Pancreas (tissue), 10 donors: ENCODE results near the gene JAKMIP1. TPM values are rescaled to one million over a fixed set of nuclear protein-coding genes. Genes with fewer than 3 reads are reported as not detected.

Experiments used
- ATAC-seq, 4 donors: fragments of 200-7000 bp; cut with Tn5 transposase; one replicate each; pipeline versions ENCODE4 v1.8.0 to v1.9.1; 2020; ENCODE audit warnings: mild to moderate bottlenecking in 4 of 4, moderate library complexity in 4 of 4
- DNase-seq, 6 donors: peaks; one replicate each; pipeline ENCODE4 v3.0.0-alpha.2; 2020
- FAIRE-seq: peaks from 2 replicates; lab custom pipeline; 2012; peaks lifted over from hg19 to GRCh38; lab: Jason Lieb, UNC
- H3K27ac ChIP-seq, 4 donors: fragments of 200-600 bp; sonication (generic); 1 replicate in 3 of 4; 2 replicates in 1 of 4; pipeline versions ENCODE4 v1.5.0 to v1.8.0; 2020
- H3K27me3 ChIP-seq, 4 donors: fragments of 200-600 bp; one replicate each; pipeline ENCODE4 v1.8.0; 2021
- H3K36me3 ChIP-seq, 3 donors: fragments of 200-600 bp; sonication (generic) in 1 of 3; one replicate each; pipeline versions ENCODE4 v1.5.0 to v1.8.0; 2020 to 2021
- H3K4me1 ChIP-seq, 3 donors: fragments of 200-600 bp; one replicate each; pipeline ENCODE4 v1.8.0; 2021
- H3K4me3 ChIP-seq, 4 donors: fragments of 200-600 bp; sonication (generic) in 2 of 4; one replicate each; pipeline versions ENCODE4 v1.5.0 to v1.8.0; 2020 to 2021
- H3K9me3 ChIP-seq, 4 donors: fragments of 200-600 bp; one replicate each; pipeline ENCODE4 v1.8.0; 2021
- WGBS, 2 donors: extraction: QIAGEN DNeasy Blood & Tissue Kit; methylation state at CpG; one replicate each; pipeline ENCODE4 v1.1.7; 2013; 5-methylcytosine and 5-hydroxymethylcytosine counted together
- intact Hi-C, 3 donors: fragments of 100-400 bp; cut with DNase I; formaldehyde crosslinking; loops; one replicate each; pipeline versions ENCODE4 v1.11.1 to v1.14.2; 2022
- polyA plus RNA-seq, 2 donors: library from polyadenylated mRNA; stranded (reverse); fragments of 200-250 nt; gene quantifications; one replicate each; pipeline ENCODE4 v1.2.3, GENCODE V29; 2013
- total RNA-seq, 6 donors: library from RNA; stranded (reverse); fragmentation: NEBNext Ultra II Directional in 4 of 6; extraction: Animal tissue kit (Norgen Biotek cat#: 25700) in 4 of 6; gene quantifications; one replicate each; pipeline versions ENCODE4 v1.2.1 to v1.2.4, GENCODE V29; 2021 to 2023
- TF ChIP-seq, protein P1 (sequence below), 4 donors: fragments of 200-600 bp; sonication (generic) in 3 of 4; IDR thresholded peaks; one replicate each; pipeline versions ENCODE4 v1.5.0 to v1.8.0; 2021; ENCODE audit warnings: antibody characterized with exemption in 4 of 4
- donor health status: healthy with polysubstance abuse.
- donor health status: DM: no; HTN: no; CAD: no; lungs with moderate emphysema.
- donor health status: DM: no; HTN: no; CAD: no.
- donor health status: control.
- donor health status: control.
- donor health status: Bipolar disorder and iron deficiency.
- donor health status: DM: yes; HTN: yes; CAD: no.
- donor health status: DM: no; HTN: no; CAD: no.
- donor health status: DM: no; HTN: no; CAD: no.
- donor health status: DM: yes; HTN: yes; CAD: no.

The JAKMIP1 gene
- total and polyA plus RNA-seq, 8 donors: 0.16 to 4.3 (median 0.59) TPM

DNA sequence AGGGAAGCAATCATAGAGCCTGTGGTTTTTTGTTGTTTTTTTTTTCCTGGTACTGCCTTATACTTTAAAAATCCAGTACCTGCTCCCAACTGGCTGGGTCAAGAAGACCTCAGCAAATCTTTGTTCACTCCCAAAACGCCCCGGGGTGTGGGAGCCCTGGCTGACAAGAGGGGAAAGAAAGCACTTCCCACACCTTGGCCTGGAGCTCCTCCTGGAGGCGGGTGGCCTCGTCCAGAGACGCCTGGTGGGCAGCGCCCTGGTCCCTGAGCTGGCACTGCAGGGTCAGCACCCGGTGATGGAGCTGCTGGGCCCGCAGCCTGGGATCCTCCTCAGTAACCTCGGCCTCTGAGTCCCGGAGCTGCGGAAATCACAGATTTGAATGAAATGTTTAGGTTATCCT lies 220.4 kb downstream of the JAKMIP1 start:
- Histone ChIP-seq H3K27ac (no peak overlapping the region), H3K4me1 (no peaks in the 10 kb centered on the region), H3K36me3 (no peaks in the 10 kb centered on the region), H3K4me3 (no peak overlapping the region), H3K27me3 (no peaks in the 10 kb centered on the region), H3K9me3 (no peaks in the 10 kb centered on the region)
- FAIRE-seq (no peak), DNase-seq (no peak), ATAC-seq (peak in 2 of 4 donors; percentile 44 to 49)
- TF ChIP-seq, protein P1, sequence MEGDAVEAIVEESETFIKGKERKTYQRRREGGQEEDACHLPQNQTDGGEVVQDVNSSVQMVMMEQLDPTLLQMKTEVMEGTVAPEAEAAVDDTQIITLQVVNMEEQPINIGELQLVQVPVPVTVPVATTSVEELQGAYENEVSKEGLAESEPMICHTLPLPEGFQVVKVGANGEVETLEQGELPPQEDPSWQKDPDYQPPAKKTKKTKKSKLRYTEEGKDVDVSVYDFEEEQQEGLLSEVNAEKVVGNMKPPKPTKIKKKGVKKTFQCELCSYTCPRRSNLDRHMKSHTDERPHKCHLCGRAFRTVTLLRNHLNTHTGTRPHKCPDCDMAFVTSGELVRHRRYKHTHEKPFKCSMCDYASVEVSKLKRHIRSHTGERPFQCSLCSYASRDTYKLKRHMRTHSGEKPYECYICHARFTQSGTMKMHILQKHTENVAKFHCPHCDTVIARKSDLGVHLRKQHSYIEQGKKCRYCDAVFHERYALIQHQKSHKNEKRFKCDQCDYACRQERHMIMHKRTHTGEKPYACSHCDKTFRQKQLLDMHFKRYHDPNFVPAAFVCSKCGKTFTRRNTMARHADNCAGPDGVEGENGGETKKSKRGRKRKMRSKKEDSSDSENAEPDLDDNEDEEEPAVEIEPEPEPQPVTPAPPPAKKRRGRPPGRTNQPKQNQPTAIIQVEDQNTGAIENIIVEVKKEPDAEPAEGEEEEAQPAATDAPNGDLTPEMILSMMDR (IDR thresholded peaks at IDR 0.05): no peak
- WGBS, 2 donors: 10 to 17% methylated on average over 11 of the region's 11 CpGs
- intact Hi-C loops: no loop called here

DNA sequence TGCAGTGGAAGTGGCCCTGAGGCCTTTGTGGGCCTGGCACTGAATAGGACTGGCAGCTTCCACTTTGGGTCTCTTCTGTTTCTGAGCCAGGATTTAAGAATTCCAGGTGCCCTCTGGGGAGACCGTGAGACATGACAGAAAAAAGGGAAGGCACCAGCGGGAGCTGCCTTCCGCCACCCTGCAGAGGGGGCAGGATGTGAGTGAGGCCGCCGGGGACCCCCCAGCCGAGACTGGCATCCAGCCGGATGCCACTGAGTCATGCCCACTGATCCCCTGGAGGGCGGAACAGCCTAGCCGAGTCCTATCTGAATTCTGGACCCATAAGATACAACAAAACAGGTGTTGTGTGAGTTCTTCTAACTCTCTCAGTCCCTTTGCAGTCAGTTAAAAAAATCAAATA lies 223.4 kb downstream of the JAKMIP1 start:
- no peak for FAIRE-seq
- H3K9me3 ChIP-seq: no peaks in the 10 kb centered on the region
- no peak overlapping the region for H3K4me3 ChIP-seq
- no peak for ATAC-seq
- no peaks in the 10 kb centered on the region for H3K27me3 ChIP-seq
- no peaks in the 10 kb centered on the region for H3K36me3 ChIP-seq
- TF ChIP-seq, protein P1 (IDR thresholded peaks at IDR 0.05): no peak
- intact Hi-C loops: no loop called here
- 56 to 66% methylated on average over 9 of the region's 9 CpGs for WGBS, 2 donors
- no peaks in the 10 kb centered on the region for H3K4me1 ChIP-seq
- DNase-seq: no peak
- H3K27ac ChIP-seq: no peak overlapping the region

DNA sequence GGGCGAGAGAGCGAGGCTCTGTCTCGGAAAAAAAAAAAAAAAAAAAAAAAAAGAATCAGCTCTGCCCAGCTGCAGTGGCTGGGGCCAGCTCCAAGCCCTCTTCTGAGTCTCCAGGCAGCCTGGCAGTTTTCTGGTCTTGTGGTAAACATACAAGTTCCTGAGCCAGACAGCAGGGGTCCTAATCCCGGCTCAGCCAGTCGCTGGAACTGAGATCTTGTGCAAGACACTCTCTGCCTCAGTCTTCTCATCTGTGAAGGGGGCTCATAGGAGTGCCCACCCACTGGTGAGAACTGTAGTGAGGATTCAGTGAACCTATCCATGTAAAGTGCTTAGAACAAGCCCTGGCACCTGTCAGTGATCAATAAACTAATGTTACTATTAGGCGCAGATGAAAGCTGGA lies 223.9 kb downstream of the JAKMIP1 start:
- 62 to 80% methylated on average over 5 to 6 of the region's 6 CpGs for WGBS, 2 donors
- DNase-seq (no peak), FAIRE-seq (no peak), ATAC-seq (no peak)
- H3K27ac ChIP-seq: no peak overlapping the region
- H3K27me3 ChIP-seq: no peaks in the 10 kb centered on the region
- H3K36me3 ChIP-seq: no peaks in the 10 kb centered on the region
- H3K4me1 ChIP-seq: no peaks in the 10 kb centered on the region
- H3K4me3 ChIP-seq: no peak overlapping the region
- intact Hi-C loops: no loop called here
- TF ChIP-seq, protein P1 (IDR thresholded peaks at IDR 0.05): no peak
- H3K9me3 ChIP-seq: no peaks in the 10 kb centered on the region

Other genes with a start within 250 kb of the JAKMIP1 start
- gene C4orf50, start 182.1 kb downstream of the JAKMIP1 start, total RNA-seq: under 1 TPM; under 0.01 to 0.09 (median 0.05) TPM
- under 1 TPM; 0.08 to 0.23 TPM for gene C4orf50, start 182.1 kb downstream of the JAKMIP1 start, polyA plus RNA-seq
- gene WFS1, start 69.3 kb upstream of the JAKMIP1 start, total RNA-seq: 10 to 100 TPM; 10.2 to 17.2 (median 14.2) TPM
- gene WFS1, start 69.3 kb upstream of the JAKMIP1 start, polyA plus RNA-seq: 10 to 100 TPM; 14.9 to 28.7 TPM